ENCODE data around the gene TMEM123.
"Not testable (repeated sequence)": the region's sequence is repeated elsewhere in the genome, so short reads cannot be mapped to it uniquely, and the experiment has no call there.

Gene TMEM123

DNA sequence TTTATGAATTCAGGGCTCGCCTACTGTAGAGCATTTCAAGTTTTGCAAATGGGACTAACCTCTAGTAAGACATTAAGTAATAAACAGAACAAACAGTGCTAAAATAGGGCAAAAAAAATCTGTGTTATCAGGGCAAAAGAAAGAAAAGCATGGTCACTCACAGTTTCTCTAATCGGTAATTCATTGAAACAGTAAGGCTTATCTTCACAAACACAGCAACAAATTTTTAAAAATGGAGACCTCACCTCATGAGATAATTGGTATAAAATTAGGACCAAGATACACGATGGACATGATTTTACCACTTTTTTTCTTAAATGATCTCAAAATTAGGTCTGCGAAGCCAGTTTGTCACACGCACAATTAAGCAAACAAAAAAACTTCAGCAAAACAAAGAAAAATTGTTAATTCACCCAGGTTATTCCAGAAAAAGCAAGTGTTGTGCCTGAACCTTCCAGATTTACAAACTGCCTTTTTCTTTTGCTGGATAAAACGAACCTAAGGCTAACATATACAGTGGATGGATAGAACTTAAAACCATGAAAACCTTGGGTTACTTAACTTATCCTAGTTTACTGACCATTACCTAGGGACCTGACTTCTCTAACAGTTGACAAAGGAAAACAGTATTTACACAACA lies 1.4 kb downstream of the TMEM123 start:
- FAIRE-seq (peak; percentile 51), DNase-seq (ENCODE audit: insufficient read length, low spot score) (no peak)

DNA sequence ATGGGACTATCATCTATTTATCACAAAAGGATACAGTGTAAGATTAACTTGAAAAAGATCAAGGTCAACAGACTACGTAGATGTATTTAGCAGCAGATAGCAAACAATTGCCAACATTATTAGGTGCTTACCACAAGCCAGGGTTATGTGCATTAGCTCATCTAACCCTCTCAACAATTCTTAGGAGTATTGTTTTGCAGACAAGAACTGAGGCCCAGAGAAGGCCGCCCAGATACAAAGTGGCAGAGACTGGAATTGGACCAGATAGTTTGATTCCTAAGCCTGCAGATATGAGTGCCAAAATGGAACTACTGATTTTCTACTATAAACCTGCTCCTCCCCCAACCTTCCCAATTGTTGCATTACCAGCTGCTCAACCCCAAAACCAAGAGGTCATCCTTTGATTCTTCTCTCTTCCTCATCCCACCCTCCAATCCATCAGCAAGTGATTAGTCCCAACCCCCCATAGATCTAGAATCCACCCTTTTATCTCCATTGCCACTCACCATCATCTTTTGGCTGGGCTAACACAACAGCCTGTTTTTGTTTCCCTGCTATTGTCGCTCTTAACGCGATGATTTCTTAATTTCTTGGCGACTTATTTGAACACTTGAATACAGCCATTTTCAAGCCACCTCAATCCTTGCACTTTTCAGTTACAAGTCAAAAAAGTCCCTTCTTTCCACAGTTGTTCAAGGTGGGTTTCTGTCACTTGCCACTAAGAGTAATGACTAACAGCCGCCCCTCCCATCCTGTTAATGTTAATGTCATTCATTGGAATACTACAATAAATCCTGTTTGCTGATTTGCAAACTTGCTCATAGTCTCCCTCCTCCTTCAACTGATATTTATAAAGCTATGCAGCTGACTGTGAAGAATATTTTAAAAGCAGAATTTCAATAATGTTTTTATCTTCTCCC lies 2.7 kb downstream of the TMEM123 start:
- FAIRE-seq (peak; percentile 56), DNase-seq (ENCODE audit: insufficient read length, low spot score) (no peak)

DNA sequence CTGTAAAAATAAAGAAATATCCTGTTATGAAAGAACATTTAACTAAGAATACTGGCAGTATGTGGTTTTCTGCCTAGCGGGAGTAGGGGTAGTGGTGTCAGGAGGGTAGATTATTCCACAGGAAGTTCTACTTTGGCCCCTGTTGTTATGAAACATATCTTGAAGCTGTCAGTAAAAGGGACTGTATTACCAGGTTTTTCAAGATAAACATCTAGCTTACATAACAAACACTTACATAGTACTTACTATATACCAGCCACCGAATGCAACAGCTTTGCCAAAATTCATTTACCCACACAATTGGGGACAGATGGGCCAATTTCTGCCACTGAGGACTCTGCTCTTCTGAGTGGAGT lies 3.7 kb downstream of the TMEM123 start:
- peak; percentile 42 for FAIRE-seq
- DNase-seq (ENCODE audit: insufficient read length, low spot score) = no peak

DNA sequence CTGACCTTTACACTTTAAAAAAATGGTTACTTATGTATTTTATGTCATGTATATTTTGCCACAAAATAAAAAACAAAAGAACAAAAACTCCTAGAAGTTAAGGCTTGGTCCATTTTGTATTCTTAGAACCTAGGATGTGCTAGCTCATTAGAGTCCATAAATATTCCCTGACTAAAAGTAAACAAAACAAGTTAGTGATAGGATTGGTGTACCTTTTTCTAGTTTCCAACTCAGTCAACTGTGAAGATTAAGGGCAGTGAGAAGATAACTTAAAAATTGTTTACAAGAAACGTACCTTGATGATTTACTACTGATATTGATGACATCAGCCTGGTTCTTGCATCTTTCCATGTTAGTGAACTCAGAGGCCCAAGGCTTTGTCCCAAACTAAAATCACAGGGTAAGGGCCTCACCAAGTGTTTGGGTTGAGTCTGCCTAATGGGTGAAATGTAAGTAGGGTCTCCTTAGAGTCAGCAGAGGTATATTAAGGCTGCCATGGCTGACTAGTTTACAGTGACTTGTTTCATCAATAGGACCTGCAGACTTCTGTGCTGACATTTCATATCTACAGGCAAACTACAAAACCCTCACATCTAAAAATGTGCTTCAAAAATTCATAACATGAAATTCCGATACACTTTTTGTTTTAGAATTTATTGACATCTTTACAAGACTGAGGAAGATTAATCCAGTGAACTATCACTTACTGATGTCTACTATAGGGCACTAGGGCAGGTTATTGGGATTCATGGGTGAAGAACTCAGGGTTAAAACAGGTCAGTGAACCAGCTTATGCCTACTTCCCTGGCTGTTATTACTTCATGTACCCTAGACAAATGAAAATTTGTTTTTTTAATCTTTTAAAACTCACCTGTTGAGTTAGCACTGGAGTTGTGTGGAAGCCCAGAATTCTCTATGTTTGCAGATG lies 4.4 kb downstream of the TMEM123 start:
- DNase-seq (ENCODE audit: insufficient read length, low spot score) (no peak), FAIRE-seq (no peak)

DNA sequence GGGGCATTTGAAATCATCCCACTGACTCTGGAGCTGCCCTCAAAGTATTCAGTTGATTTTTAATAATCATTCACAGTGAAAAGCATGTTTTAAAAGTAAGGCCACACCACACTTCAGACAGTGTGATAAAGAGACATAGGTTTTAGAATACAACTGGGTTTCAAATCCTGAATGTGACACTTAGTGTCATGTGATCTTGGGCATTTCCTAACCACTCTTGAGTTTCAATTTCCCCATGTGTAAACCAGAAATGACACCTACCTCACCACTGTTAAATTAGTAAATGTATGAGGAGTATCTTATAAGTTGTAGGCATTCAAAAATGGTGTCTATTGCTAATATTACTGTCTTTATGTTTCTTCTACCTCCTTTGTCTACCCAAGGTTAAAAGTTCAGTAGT lies 5.4 kb downstream of the TMEM123 start:
- DNase-seq (ENCODE audit: insufficient read length, low spot score) (no peak), FAIRE-seq (peak; percentile 91)

DNA sequence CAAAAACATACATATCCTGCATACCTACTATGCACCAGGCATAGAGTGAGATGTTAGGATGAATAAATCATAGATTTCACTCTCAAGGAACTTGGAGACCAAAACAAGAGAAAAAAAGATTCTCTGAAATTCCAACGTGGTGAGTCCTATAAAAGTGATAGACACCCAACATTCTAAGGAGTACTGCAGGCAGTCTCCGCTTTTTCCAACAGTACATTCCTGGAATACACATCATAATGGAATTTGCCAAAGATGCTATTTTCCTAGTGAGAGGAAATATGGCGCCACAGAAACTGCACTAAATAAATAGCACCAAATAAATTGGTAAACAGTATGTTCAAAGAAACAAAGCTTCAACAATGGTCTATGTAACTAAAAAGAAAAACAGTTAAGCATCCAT lies 6.0 kb downstream of the TMEM123 start:
- DNase-seq (ENCODE audit: insufficient read length, low spot score) = no peak
- FAIRE-seq = no peak

DNA sequence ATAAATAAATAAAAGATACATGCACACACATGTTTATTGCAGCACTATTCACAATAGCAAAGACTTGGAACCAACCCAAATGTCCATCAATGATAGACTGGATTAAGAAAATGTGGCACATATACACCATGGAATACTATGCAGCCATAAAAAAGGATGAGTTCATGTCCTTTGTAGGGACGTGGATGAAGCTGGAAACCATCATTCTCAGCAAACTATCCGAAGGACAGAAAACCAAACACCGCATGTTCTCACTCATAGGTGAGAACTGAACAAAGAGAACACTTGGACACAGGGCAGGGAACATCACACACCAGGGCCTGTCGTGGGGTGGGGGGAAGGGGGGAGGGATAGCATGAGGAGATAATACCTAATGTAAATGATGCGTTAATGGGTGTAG lies 7.9 kb downstream of the TMEM123 start:
- DNase-seq (ENCODE audit: insufficient read length, low spot score); FAIRE-seq: not testable (repeated sequence)

DNA sequence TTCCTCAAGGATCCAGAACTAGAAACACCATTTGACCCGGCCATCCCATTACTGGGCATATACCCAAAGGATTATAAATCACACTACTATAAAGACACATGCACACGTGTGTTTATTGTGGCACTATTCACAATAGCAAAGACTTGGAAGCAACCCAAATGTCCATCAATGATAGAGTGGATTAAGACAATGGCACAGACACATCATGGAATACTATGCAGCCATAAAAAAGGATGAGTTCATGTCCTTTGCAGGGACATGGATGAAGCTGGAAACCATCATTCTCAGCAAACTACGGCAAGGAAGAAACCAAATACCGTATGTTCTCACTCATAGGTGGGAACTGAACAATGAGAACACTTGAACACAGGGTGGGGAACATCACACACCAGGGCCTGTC lies 8.4 kb downstream of the TMEM123 start:
- not testable (repeated sequence) for DNase-seq (ENCODE audit: insufficient read length, low spot score); FAIRE-seq

DNA sequence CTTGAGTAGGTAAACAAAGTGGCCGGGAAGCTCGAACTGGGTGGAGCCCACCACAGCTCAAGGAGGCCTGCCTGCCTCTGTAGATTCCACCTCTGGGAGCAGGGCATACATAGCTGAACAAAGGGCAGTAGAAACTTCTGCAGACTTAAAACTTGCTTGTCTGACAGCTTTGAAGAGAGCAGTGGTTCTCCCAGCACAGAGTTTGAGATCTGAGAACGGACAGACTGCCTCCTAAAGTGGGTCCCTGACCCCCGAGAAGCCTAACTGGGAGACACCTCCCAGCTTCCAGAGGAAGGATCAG lies 13.6 kb downstream of the TMEM123 start:
- not testable (repeated sequence) for DNase-seq (ENCODE audit: insufficient read length, low spot score); FAIRE-seq

DNA sequence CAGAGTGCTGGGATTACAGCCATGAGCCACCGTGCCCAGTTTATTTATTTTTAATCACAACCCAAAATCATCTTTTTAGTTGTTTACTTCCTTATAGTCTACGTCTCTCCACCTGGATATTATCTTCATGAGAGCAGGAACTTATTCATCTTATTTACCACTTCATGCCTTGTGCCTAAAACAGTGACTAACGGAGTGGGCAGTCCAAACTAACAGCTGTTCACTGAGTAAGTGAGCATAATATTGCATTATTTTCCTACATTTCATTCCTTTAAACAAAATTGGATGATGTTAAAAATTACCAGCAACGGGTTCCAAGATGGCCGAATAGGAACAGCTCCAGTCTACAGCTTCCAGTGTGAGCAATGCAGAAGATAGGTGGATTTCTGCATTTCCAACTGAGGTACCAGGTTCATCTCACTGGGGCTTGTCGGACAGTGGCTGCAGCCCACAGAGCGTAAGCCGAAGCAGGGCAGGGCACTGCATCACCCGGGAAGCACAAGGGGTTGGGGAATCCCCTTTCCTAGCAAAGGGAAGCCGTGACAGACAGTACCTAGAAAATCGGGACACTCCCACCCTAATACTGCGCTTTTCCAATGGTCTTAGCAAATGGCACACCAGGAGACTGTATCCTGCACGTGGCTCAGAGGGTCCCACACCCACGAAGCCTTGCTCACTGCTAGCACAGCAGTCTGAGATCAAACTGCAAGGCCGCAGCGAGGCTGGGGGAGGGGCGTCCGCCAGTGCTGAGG lies 14.1 kb downstream of the TMEM123 start:
- FAIRE-seq = no peak
- DNase-seq (ENCODE audit: insufficient read length, low spot score) = no peak

DNA sequence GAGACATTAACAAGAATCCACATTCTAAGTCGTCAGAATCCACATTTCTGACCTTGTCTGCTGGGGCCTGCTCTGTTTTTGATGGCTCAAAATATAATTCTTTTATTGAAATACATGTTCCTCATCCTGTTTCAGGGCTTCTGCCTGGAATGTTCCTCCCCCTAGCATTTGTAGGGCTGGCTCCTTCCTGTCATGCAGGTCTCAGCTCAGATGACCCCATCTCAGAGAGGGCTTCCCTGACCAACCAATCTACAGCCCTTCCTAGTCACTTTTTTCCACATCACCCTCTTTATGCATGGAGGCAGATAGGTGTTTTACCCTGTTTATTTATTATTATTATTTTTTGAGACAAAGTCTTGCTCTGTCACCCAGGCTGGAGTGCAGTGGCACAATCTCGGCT lies 14.8 kb downstream of the TMEM123 start:
- no peak for DNase-seq (ENCODE audit: insufficient read length, low spot score)
- no peak for FAIRE-seq

DNA sequence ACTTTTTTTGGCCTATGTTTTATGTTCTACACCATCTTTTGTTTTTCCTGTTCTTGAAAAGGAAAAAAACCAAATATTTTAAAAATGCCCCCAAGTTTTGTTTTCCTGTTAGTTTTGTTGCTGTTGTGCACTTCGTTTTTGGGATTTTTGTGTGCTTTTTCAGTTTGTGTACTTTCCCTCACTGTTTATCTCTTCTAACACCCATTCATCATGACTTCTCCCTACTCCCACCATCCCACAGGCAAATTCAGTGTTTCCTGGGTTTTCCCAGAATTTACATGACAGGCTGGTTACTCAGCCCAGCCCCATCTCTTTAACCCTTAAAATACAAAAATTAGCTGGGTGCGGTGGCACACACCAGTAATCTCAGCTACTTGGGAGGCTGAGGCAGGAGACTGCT lies 15.6 kb downstream of the TMEM123 start:
- no peak for FAIRE-seq
- no peak for DNase-seq (ENCODE audit: insufficient read length, low spot score)

DNA sequence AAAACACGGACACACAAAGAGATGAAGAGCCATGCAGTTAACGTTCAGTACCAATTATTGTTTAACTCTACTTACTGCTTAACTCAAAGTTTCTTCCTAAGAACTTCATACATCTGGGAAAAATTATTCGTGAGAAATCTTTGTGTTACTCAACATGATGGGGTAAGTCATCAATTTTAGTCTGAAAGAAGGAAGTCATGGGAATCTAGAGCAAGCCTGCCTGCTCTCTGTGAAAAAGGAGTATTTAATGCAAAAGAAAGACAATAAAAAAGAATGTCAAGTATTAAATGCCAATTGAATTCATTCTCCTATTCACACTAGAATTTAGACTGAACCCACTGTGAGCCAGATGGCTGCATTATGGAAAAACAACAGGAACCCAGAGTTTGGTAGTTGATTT lies 16.0 kb downstream of the TMEM123 start:
- DNase-seq (ENCODE audit: insufficient read length, low spot score) (no peak), FAIRE-seq (no peak)

DNA sequence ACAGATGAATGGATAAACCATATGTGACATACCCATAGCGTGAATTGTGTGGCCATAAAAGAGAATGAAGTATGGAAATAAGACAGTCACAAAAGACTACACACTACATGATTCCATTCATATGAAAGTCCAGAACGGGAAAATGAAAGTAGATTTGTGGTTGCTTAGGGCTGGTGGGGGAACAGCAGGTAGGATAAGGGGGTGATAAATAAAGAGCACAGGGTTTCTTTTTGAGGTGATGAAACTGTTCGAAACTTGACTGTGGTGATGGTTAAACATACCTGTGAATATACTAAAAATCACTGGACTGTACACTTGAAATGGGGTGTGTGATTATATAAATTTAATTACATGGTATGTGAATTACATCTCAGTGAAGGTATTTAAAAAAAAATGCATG lies 16.9 kb downstream of the TMEM123 start:
- DNase-seq (ENCODE audit: insufficient read length, low spot score) (no peak), FAIRE-seq (no peak)

DNA sequence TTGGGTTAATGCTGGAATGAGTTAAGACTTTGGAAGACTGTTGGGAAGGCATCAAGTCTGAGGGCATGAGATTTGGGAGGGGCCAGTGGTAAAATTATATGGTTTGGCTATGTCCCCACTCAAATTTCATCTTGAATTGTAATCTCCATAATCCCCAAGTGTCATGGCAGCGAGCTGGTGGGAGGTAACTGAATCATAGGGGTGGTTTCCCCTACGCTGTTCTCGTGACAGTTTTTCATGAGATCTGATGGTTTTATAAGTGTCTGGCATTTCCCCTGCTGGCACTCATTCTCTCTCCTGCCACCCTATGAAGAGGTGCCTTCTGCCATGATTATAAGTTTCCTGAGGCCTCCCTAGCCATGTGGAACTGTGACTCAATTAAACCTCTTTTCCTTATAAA lies 19.0 kb downstream of the TMEM123 start:
- not testable (repeated sequence) for DNase-seq (ENCODE audit: insufficient read length, low spot score); FAIRE-seq

DNA sequence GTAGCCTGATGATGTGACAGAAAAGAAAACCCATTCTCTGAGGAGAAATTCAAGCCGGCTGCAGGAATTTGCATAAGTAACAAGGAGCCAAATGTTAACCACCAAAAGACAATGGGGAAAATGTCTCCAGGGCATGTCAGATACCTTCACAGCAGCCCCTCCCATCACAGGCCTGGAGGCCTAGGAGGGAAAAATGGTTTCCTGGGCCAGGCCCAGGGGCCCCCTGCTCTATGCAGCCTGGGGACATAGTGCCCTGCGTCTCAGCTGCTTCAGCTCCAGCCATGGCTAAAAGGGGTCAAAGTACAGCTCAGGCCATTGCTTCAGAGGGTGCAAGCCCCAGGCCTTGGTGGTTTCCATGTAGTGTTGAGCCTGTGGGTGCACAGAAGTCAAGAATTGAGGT lies 20.0 kb downstream of the TMEM123 start:
- not testable (repeated sequence) for DNase-seq (ENCODE audit: insufficient read length, low spot score); FAIRE-seq

DNA sequence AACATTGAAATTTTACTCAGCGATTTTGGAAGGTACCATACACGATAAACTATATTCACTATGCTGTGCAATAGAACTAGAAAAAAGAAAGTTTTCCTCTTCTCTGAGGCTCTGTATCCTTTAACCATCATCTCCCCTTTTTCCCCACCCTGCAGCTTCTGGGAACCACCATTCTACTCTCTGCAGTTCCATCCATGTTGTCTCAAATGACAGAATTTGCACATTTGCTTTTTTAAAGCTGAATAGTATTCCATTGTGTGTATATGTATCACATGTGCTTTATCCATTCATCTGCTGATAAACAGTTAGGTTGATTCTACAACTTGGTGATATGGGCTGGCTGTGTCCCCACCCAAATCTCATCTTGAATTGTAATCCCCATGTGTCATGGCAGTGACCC lies 21.2 kb downstream of the TMEM123 start:
- DNase-seq (ENCODE audit: insufficient read length, low spot score) (no peak), FAIRE-seq (peak; percentile 64)

DNA sequence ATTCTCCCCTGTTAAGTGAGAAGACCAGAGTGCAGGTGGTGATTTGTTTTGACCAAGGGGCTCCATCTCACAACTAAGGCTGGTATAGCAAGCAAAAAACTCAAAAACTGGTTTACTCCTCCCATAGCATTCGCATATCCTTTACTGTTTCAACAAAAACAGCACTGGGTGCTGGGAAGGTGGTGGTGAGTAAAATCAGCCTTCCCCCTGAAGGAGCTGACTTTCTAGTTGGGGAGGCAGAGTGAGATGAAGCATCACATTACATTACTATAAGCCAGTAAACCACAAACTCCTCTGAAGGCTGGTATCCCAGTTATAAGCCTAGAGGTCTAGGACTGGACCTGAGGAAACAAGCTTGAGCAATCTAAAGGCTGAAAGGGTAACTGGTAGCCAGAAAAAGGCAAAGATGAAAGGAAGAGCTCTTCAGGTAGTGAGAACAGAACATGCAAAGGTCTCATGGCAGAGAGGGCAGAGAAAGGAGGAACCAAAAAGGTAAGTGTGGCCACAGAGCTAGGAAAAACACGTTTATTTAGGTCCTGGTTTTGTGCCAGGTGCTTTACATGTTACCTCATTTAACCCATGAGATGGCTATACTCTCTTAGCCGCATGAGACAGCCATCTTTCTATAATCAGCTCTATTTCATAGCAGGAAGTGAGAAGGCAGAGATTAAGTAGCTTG lies 22.3 kb downstream of the TMEM123 start:
- DNase-seq (ENCODE audit: insufficient read length, low spot score) = peak; percentile 26

DNA sequence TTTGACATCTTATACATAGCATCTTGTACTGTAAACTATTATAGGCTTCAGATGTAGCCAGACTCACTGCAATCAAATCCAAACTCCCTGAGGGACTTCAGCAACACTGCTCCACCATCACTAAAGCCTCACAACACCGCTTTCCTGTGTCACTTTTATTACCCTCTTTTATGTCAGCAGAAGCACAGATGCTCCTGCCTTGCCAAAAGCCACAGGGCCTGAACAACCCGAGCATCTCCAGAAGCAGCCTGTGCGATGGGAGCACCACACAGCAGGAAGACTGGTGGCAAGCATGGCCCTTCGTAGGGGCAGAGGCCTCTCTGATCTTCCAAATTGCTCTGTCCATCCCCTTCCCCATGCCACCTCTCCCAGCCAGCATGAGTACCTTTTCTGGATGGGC lies 22.9 kb downstream of the TMEM123 start:
- FAIRE-seq (no peak), DNase-seq (ENCODE audit: insufficient read length, low spot score) (no peak)

More for the DNA sequence above, 22.3 kb downstream of the TMEM123 start:
- FAIRE-seq = peak; percentile 96

DNA sequence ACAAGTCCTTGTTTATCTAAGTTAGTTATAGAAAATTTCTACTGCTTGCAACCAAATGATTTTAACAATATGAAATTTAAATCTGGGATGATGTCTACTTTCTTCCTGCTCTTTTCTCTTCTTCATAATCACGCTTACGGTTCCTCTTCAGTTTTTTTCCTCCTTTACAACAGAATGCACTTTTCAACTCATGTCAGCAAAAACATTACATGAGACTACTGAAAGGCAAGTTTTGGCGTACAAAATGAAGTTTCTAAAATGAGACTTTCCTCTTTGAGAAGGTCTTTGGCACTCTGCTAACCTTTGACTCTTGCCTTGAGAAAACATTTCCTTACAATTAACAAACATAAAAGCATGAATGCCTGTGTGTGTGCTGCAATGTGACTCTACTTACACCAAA lies 23.3 kb downstream of the TMEM123 start:
- no peak for DNase-seq (ENCODE audit: insufficient read length, low spot score)
- peak; percentile 80 for FAIRE-seq
